Stimulated activated CD4-positive, alpha-beta T cell treated with anti-CD3 and anti-CD28 coated beads, TNF-alpha, amount 100 ng/mL, for 48 hours (primary cell): Measurements from ENCODE around the gene LRRC41.
"Not testable (repeated sequence)": the region's sequence is repeated elsewhere in the genome, so short reads cannot be mapped to it uniquely, and the experiment has no call there.

Experiments
- DNase-seq, 3 donors: peaks; one replicate each; pipeline ENCODE4 v3.0.0-alpha.2; 2020; ENCODE audit warnings: low read depth in 3 of 3

LRRC41 gene

DNA sequence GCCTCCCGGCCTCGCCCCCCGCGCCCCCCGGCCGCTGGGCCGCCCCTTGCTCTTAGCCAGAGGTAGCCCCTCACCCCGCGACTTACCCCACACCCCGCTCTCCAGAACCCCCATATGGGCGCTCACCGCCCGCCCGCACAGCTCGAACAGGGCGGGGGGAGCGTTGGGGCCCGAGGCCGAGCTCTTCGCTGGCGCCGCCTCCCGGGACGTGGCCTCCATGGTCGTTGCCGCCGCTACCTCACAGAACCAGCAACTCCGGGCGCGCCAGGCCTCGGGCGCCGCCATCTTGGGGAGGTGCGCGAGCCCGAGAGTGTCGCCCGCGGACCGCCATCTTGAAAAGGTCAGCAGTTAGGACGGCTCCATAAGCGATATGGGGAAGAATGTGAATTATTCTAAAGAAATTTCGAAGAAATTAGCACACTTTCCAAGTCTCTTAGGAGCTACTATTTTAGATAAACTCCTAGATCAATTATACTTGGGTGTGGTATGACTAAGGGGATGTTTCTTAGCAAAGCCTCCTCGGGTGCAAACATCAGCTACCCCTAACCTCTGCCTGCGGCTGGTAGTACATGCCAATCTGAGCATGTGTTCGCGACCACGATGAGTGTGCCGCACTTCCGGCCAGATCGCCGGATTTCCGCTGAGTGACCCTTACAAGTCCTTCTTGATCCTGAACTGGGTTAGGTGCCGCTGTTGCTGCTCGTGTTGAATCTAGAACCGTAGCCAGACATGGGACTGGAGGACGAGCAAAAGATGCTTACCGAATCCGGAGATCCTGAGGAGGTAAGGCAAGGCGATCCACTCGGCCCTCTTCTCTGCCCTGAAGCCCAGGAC lies at the start of gene LRRC41, which contains the start of gene UQCRH:
TSS of gene LRRC41 (minus strand) at position 579 of the 834 bp plus-strand sequence. CDS start at position 285, 294 bp downstream.
TSS of gene UQCRH (plus strand) at position 661 of the 834 bp plus-strand sequence. CDS start at position 730, 69 bp downstream.
- peak; percentile 79 to 90 (median 89) for DNase-seq

DNA sequence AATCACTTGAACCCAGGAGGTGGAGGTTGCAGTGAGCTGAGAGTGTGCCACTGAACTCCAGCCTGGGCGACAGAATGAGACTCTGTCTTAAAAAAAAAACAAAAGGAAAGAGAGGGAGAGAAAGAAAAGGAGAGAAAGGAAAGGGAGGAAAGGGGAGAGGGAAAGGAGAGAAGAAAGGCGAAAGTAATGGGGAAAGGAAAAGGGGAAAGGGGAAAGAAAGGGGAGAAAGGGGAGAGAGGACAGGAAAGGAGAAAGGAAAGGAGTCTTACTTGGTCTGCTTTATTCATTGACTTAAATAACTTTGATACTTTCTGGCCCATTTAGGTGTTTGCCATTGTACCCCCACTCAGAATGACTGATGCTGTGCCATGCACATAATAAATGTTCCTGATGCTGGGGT lies 48.9 kb upstream of the LRRC41 start:
- DNase-seq: no peak

DNA sequence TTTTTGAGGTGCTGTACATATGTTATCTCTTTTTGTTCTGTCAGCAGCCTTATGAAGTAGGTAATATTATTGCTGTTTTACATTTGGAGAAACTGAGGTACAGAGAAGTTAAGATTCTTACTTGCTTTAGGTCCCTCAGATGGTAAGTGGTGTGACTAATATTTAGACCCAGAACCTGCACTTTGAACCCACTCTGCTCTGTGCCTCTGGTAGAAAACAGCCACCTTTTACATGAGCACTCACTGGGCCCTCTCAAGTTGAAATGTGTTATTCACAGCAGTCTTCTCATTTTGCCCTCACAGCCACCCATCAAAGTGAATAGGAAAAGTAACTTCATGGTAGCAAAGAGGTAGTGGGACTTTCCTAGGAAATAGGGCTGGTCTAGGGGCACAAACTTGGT lies 41.9 kb upstream of the LRRC41 start:
- no peak for DNase-seq

GRCh38 chr1:46344481-46344880 lies 41.1 kb upstream of the LRRC41 start:
- no peak for DNase-seq

DNA sequence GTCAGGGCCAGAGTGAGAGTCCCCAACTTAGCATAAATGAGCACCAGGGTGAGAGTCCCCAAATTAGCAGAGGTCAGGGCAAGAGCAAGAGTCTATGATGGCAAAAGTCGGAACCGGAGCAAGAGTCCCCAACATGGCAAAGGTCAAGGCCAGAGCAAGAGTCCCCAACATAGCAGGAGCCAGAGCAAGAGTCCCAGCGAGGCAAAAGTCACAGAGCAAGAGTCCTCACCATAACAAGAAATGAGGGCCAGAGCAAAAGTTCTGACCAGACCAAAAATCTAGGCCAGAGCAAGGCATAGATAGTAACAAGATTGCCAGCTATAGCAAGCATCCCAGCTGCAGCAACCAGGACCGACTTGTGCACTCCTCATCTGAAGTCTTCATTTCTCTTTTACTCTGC lies 40.3 kb upstream of the LRRC41 start:
- DNase-seq: no peak

DNA sequence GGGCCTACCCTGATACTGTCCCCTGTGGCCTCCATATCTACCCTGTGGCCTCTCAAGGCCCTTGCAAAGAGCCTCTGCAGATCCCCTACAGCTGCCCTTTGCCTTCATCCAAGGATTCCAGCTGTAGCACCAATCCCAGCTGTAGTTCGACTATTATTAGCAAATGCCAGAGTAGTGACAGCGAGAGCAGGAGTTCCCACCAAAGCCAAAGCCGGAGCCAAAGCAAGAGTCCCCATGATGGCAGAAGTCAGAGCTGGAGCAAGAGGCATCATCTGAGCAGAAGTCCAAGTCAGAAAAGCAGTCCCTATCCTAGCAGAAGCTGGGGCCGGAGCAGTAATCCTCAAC lies 39.9 kb upstream of the LRRC41 start:
- no peak for DNase-seq

- no peak for DNase-seq
Measured at GRCh38 chr1:46342677-46343350, 39.4 kb upstream of the LRRC41 start.

DNA sequence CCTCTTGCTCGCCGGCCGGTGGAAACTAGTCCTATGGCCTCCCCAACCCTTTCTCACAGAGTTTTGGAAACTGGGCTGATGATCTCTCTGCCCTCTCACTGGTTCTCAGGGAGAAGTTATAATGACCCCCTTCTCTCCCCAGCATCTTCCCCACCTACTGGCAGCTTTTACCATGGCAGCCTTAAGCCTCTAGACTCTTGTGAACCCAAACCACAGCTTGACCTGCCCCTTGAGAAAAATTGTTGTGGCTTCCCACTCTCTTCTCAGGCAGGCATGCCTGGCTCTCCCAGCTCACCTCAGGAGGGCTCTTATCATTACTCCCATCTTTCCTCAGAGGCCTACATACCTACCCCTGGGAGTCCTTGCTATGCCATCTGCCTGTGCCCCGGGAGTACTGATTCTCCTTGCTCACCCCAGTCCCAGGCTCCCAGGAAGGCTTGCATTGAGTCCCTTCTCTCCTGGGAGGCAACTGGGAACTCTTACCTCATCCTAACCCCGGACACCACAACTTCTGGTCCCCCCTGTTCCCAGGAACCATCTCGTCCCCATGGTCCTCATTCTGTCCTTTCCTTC lies 38.8 kb upstream of the LRRC41 start:
- no peak for DNase-seq

DNA sequence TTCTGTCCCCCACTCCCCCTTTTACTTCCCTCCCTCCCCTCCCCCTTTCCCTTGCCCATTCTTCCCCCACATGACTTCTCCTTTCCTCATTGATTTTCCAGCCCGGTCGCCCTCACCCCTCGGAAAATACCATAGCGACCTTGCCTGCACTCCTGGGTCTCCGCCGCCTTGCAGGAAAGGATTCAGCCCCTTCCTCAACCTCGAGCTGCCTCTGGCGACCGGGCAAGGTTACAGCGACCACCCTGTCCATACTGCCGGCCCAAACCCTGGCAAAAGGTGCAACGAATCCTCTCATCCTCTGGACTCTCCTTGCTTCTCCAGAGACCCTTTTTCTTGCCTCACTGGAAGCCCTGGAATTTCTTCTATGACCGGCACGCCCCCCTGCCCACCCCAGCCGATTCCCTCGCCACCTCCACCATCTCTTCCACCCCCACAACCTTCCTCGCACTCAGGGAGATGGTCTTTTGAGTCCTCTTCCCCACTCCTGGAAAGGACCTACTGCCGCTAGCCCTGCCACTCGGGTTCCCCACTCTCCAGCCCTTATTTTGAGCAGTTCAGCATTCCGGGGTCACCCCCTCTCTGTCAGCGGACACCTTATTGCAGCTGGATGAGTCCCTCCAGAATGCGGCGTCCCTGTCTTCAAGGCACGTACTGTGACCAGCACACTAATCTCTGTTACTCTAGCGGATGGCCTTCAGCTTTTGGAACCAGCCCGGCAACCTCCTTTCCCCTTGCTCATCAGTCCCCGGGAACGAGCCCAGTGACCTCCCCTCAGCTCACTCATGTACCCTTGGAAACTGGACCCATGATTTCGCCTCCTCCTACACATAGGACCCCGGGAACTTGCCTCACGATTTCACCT lies 38.0 kb upstream of the LRRC41 start:
- no peak for DNase-seq

DNA sequence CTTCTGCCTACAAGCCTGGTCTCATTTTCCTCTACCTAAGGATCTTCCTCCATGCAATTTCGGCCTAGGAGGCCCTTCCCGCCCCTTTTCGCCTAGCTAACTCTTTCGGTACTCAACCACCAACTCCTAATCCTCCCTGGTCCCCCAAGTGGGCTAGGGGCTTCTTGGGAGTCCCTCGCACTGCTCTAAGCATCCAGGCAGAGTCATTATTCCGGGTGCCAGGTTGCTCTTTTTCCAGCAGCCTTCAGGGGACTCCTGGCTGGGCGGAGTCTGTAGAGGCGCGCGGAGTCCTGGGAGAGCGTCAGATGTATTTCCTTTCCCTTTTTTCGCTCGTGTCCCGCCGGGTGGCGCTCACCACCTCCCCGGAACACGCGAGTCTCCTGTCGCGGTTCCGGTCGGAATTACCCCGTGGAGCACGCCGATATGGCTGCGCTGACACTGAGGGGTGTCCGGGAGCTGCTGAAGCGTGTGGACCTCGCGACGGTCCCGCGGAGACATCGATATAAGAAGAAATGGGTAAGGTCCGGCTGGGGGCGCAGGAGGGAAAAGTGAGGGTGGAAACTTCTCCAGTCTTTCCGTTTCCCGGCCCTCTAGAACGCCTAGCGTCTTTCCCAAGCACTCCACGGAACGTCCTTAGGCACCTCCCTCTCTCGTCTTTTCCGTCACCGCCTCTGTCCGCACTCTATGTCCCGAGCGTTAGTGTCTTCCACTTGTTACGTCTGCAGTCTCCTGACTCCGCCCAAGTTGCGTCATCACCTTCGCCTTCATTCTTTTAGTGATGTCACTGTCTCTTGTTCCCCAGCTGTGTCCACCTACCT lies 37.2 kb upstream of the LRRC41 start, which contains the start of gene NSUN4:
TSS of gene NSUN4 (plus strand) at position 404 of the 818 bp plus-strand sequence. CDS start at position 424, 20 bp downstream.
- DNase-seq: peak; percentile 77 to 78 (median 78)

DNA sequence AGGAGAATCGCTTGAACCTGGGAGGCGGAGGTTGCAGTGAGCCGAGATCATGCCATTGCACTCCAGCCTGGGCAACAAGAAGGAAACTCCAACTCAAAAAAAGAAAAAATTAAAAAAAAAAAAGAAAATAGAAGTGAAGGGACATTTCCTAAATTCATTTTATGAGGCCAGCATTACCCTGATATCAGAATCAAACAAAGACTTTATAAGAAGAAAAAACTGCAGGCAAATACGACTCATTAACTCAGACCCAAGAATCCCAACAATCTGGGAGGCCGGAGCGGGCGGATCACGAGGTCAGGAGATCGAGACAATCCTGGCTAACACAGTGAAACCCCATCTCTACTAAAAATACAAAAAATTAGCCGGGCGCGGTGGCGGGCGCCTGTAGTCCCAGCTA lies 34.0 kb upstream of the LRRC41 start:
- DNase-seq: not testable (repeated sequence)

- DNase-seq: no peak
Measured at GRCh38 chr1:46335081-46335480, 31.7 kb upstream of the LRRC41 start.

- no peak for DNase-seq
Measured at GRCh38 chr1:46334030-46334384, 30.6 kb upstream of the LRRC41 start.

GRCh38 chr1:46333300-46334029 lies 30.0 kb upstream of the LRRC41 start:
- no peak for DNase-seq

DNA sequence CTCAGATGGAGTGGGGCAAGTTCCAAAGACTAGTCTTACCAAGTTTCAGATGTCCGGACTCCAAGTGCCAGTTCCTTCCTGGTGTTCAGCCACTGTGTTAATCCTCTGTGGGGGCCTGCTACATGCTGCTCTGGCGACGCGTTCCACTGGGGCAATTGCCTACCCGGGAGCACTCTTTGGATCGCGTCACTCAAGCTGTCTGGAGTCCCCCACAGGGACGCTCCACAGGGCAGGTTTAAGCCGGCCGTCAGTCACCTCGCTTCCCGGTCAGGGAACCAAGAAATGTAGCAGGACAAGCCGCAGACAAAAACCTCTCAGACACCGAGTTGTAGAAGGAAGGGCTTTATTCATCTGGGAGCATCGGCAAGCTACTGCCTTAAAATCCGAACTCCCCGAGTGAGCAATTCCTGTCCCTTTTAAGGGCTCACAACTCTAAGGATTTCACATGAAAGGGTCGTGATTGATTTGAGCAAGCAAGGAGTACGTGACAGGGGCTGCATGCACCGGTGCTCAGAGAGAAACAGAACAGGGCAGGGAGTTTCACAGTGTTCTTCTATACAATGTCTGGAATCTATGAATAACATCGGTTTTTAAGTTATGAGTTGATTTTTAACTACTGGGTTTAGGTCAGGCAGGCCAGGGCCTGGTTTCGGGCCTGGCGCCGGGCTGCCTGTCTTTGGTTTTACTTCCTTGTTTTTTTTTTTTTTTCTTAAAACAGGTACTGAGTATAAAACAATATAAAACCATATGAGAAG lies 28.5 kb upstream of the LRRC41 start:
- DNase-seq: not testable (repeated sequence)

DNA sequence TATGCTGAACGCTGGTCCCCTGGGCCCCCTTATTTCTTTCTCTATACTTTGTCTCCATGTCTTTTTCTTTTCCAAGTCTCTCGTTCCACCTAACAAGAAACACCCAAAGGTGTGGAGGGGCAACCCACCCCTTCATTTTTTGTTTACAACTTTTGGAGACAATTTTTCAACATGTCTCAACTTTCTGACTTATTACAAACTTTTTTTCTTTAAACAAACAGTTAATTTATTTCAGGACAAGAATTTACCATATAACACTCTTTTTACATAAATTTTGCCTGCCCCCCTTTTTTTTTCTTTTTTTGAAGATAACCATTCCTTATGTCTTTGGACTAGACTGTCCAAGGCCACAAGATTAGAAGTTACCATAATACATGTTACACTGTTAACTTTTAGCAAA lies 27.0 kb upstream of the LRRC41 start:
- DNase-seq: not testable (repeated sequence)

GRCh38 chr1:46329807-46330206 lies 26.4 kb upstream of the LRRC41 start:
- DNase-seq: not testable (repeated sequence)

- DNase-seq: not testable (repeated sequence)
Measured at GRCh38 chr1:46328182-46328581, 24.8 kb upstream of the LRRC41 start.
